Measurements from ENCODE around the gene DHRS1.

Gene DHRS1

DNA sequence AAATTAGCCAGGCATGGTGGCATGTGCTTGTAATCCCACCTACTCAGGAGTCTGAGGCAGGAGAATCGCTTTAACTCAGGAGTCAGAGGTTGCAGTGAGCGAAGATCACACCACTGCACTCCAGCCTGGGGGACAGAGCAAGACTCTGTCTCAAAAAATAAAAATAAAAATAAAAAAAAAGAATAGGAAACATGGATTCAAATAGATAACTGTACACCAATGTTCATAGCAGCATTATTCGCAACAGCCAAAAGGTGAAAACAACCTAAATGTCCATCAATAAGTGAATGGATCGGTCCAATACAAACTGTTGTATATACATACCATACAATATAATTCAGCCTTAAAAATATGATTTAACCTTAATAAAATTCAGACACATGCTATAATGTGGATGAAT is 43.3 kb upstream of the DHRS1 start:
- no peaks in the 10 kb centered on the region for H3K4me1 ChIP-seq (ENCODE audit: insufficient read depth, poor library complexity, severe bottlenecking)
- TF ChIP-seq, protein P1, sequence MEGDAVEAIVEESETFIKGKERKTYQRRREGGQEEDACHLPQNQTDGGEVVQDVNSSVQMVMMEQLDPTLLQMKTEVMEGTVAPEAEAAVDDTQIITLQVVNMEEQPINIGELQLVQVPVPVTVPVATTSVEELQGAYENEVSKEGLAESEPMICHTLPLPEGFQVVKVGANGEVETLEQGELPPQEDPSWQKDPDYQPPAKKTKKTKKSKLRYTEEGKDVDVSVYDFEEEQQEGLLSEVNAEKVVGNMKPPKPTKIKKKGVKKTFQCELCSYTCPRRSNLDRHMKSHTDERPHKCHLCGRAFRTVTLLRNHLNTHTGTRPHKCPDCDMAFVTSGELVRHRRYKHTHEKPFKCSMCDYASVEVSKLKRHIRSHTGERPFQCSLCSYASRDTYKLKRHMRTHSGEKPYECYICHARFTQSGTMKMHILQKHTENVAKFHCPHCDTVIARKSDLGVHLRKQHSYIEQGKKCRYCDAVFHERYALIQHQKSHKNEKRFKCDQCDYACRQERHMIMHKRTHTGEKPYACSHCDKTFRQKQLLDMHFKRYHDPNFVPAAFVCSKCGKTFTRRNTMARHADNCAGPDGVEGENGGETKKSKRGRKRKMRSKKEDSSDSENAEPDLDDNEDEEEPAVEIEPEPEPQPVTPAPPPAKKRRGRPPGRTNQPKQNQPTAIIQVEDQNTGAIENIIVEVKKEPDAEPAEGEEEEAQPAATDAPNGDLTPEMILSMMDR (IDR thresholded peaks at IDR 0.05; ENCODE audit: poor library complexity, severe bottlenecking) = no peak
- H3K36me3 ChIP-seq (ENCODE audit: low read depth) = no peaks in the 10 kb centered on the region
- DNase-seq (ENCODE audit: low spot score) (no peak), ATAC-seq (ENCODE audit: low read depth) (no peak)
- no peaks in the 10 kb centered on the region for H3K27me3 ChIP-seq (ENCODE audit: insufficient read depth, poor library complexity, severe bottlenecking)
- H3K9me3 ChIP-seq (ENCODE audit: severe bottlenecking) = no peaks in the 10 kb centered on the region
- H3K27ac ChIP-seq (ENCODE audit: poor library complexity, severe bottlenecking) = no peak overlapping the region
- no peak overlapping the region for H3K4me3 ChIP-seq (ENCODE audit: severe bottlenecking)

DNA sequence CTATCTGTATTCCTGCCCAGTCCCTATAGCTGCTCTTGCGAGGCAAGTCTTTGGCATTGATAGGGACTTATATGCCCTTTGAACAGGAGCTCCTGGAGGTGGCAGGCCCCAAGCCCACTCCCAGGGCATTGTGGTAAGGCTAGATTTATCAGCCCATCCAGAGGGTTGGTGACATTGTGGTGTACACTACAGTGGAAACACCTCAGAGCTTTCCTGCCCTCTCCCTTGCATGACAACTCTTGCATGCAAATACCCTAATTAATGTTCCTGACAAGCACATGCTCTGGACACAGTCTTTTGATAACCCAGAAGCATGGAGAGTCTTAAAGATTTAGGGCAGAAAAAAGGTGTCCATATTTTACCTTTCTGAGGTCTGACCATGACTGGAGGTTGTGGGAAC is 41.0 kb upstream of the DHRS1 start:
- DNase-seq (ENCODE audit: low spot score) (no peak), ATAC-seq (ENCODE audit: low read depth) (no peak)
- H3K27me3 ChIP-seq (ENCODE audit: insufficient read depth, poor library complexity, severe bottlenecking) = no peaks in the 10 kb centered on the region

GRCh38 chr14:24339284-24340151 is 39.9 kb upstream of the DHRS1 start, which contains the start of gene RIPK3:
Gene RIPK3 (minus strand): TSS chr14:24339991. CDS start chr14:24339826, 165 bp downstream.
- peaks cover 7% of the 10 kb centered on the region for H3K27me3 ChIP-seq (ENCODE audit: insufficient read depth, poor library complexity, severe bottlenecking)
- TF ChIP-seq, protein P1 (IDR thresholded peaks at IDR 0.05; ENCODE audit: poor library complexity, severe bottlenecking) = no peak
- ATAC-seq (ENCODE audit: low read depth) (no peak), DNase-seq (ENCODE audit: low spot score) (no peak)
- no peaks in the 10 kb centered on the region for H3K9me3 ChIP-seq (ENCODE audit: severe bottlenecking)
- no peaks in the 10 kb centered on the region for H3K36me3 ChIP-seq (ENCODE audit: low read depth)
- no peak within 1 kb of the TSS for H3K4me3 ChIP-seq (ENCODE audit: severe bottlenecking)
- no peak within 1 kb of the TSS for H3K27ac ChIP-seq (ENCODE audit: poor library complexity, severe bottlenecking)
- H3K4me1 ChIP-seq (ENCODE audit: insufficient read depth, poor library complexity, severe bottlenecking) = no peaks in the 10 kb centered on the region

More for the DNA sequence above, 41.0 kb upstream of the DHRS1 start:
- Histone ChIP-seq H3K36me3 (ENCODE audit: low read depth) (no peaks in the 10 kb centered on the region), H3K9me3 (ENCODE audit: severe bottlenecking) (no peaks in the 10 kb centered on the region), H3K4me1 (ENCODE audit: insufficient read depth, poor library complexity, severe bottlenecking) (no peaks in the 10 kb centered on the region), H3K27ac (ENCODE audit: poor library complexity, severe bottlenecking) (no peak overlapping the region), H3K4me3 (ENCODE audit: severe bottlenecking) (no peak overlapping the region)
- TF ChIP-seq, protein P1 (IDR thresholded peaks at IDR 0.05; ENCODE audit: poor library complexity, severe bottlenecking) = no peak

GRCh38 chr14:24338843-24339242 is 39.3 kb upstream of the DHRS1 start:
- Histone ChIP-seq H3K4me3 (ENCODE audit: severe bottlenecking) (no peak overlapping the region), H3K9me3 (ENCODE audit: severe bottlenecking) (no peaks in the 10 kb centered on the region), H3K27me3 (ENCODE audit: insufficient read depth, poor library complexity, severe bottlenecking) (peaks cover 13% of the 10 kb centered on the region), H3K36me3 (ENCODE audit: low read depth) (no peaks in the 10 kb centered on the region), H3K27ac (ENCODE audit: poor library complexity, severe bottlenecking) (no peak overlapping the region), H3K4me1 (ENCODE audit: insufficient read depth, poor library complexity, severe bottlenecking) (peaks cover 2% of the 10 kb centered on the region)
- ATAC-seq (ENCODE audit: low read depth) (no peak), DNase-seq (ENCODE audit: low spot score) (no peak)
- TF ChIP-seq, protein P1 (IDR thresholded peaks at IDR 0.05; ENCODE audit: poor library complexity, severe bottlenecking) = no peak

- ATAC-seq (ENCODE audit: low read depth) = no peak
- Histone ChIP-seq H3K4me3 (ENCODE audit: severe bottlenecking) (no peak overlapping the region), H3K9me3 (ENCODE audit: severe bottlenecking) (no peaks in the 10 kb centered on the region), H3K4me1 (ENCODE audit: insufficient read depth, poor library complexity, severe bottlenecking) (peaks cover 3% of the 10 kb centered on the region), H3K27ac (ENCODE audit: poor library complexity, severe bottlenecking) (no peak overlapping the region), H3K27me3 (ENCODE audit: insufficient read depth, poor library complexity, severe bottlenecking) (peaks cover 22% of the 10 kb centered on the region), H3K36me3 (ENCODE audit: low read depth) (no peaks in the 10 kb centered on the region)
- DNase-seq (ENCODE audit: low spot score) = no peak
- TF ChIP-seq, protein P1 (IDR thresholded peaks at IDR 0.05; ENCODE audit: poor library complexity, severe bottlenecking) = no peak
Measured at GRCh38 chr14:24337824-24338175, 38.2 kb upstream of the DHRS1 start.

Measured in RWPE2 (cell line).